Fibroblast of lung (primary cell): ENCODE data around the gene CRACR2A.

Experiments used
- CTCF ChIP-seq, 2 donors: IDR thresholded peaks in 1 of 2; conservative IDR thresholded peaks in 1 of 2; 1 replicate in 1 of 2; 2 replicates in 1 of 2; pipeline ENCODE4 v1.5.1; 2011 to 2012; ENCODE audit warnings: low read length in 2 of 2, control low read depth in 1 of 2, inconsistent platforms in 1 of 2, low read depth in 1 of 2, mild to moderate bottlenecking in 1 of 2
- EZH2 ChIP-seq: IDR thresholded peaks from 2 replicates; pipeline ENCODE4 v1.5.1; 2012; ENCODE audit warnings: low read length, control low read depth, mild to moderate bottlenecking; ENCODE audit errors: missing control alignments

- no peak for TF ChIP-seq EZH2
- no peak for TF ChIP-seq CTCF (conservative IDR thresholded peaks at IDR 0.05 in 1 of 2, IDR thresholded peaks at IDR 0.05 in 1 of 2; ENCODE audit: low read depth in 1 of 2, low read length in 2 of 2)
These were observed 36.9 kb downstream of the CRACR2A start for GRCh38 chr12:3715999-3716398.
